Chondrocyte (in vitro differentiated cells): ENCODE data around the gene DPP6. TPM values are rescaled to one million over a fixed set of nuclear protein-coding genes. Genes with fewer than 3 reads are reported as not detected.

Source experiments
- DNase-seq: peaks from one replicate; pipeline ENCODE4 v3.0.0; 2021; ENCODE audit warnings: mixed read lengths, low spot score
- H3K27ac Mint-ChIP-seq: one replicate; pipeline ENCODE4 v1.8.0; 2021; ENCODE audit warnings: mild to moderate bottlenecking, moderate library complexity, mixed read lengths; ENCODE audit not compliant: unreplicated experiment
- H3K27me3 Mint-ChIP-seq: 2 replicates; pipeline ENCODE4 v1.8.0; 2021; ENCODE audit warnings: low read depth, mixed read lengths
- H3K36me3 Mint-ChIP-seq: 2 replicates; pipeline ENCODE4 v1.8.0; 2021; ENCODE audit warnings: low read depth, mixed read lengths
- H3K4me1 Mint-ChIP-seq: 2 replicates; pipeline ENCODE4 v1.8.0; 2021; ENCODE audit warnings: low read depth, mild to moderate bottlenecking, mixed read lengths
- H3K4me3 Mint-ChIP-seq: one replicate; pipeline ENCODE4 v1.8.0; 2021; ENCODE audit warnings: mild to moderate bottlenecking, moderate library complexity, mixed read lengths; ENCODE audit not compliant: unreplicated experiment
- H3K9me3 Mint-ChIP-seq: 2 replicates; pipeline ENCODE4 v1.8.0; 2021; ENCODE audit warnings: low read depth, mixed read lengths
- CTCF ChIP-seq: fragments of 200-600 bp; sonication (generic); IDR thresholded peaks from 2 replicates; pipeline ENCODE4 v1.5.0; 2021; ENCODE audit warnings: antibody characterized with exemption, mild to moderate bottlenecking, moderate library complexity
- total RNA-seq: library from RNA; stranded (reverse); gene quantifications from 3 replicates; pipeline ENCODE4 v1.2.1, GENCODE V29; 2021

DPP6 gene
- total RNA-seq, 1 donor from 2014 or later: not detected

- no peak for DNase-seq
- peaks cover 69% of the 10 kb centered on the region for H3K9me3 Mint-ChIP-seq
- no peak overlapping the region for H3K4me3 Mint-ChIP-seq
Measured at GRCh38 chr7:154195266-154195665, 143.1 kb downstream of the DPP6 start.

GRCh38 chr7:154198481-154198880, 146.3 kb downstream of the DPP6 start:
- DNase-seq: no peak
- no peak overlapping the region for H3K4me3 Mint-ChIP-seq
- H3K36me3 Mint-ChIP-seq: no peaks in the 10 kb centered on the region
- H3K4me1 Mint-ChIP-seq: no peaks in the 10 kb centered on the region
- H3K9me3 Mint-ChIP-seq: peaks cover 54% of the 10 kb centered on the region
- no peak for TF ChIP-seq CTCF
- no peak overlapping the region for H3K27ac Mint-ChIP-seq
- H3K27me3 Mint-ChIP-seq: no peaks in the 10 kb centered on the region

More at GRCh38 chr7:154195266-154195665, 143.1 kb downstream of the DPP6 start:
- TF ChIP-seq CTCF: no peak
- Mint-ChIP-seq H3K4me1 (no peaks in the 10 kb centered on the region), H3K36me3 (no peaks in the 10 kb centered on the region), H3K27me3 (no peaks in the 10 kb centered on the region), H3K27ac (no peak overlapping the region)

GRCh38 chr7:154200241-154200640, 148.0 kb downstream of the DPP6 start:
- H3K4me3 Mint-ChIP-seq: no peak overlapping the region
- DNase-seq: no peak
- no peaks in the 10 kb centered on the region for H3K36me3 Mint-ChIP-seq
- no peak overlapping the region for H3K27ac Mint-ChIP-seq
- no peaks in the 10 kb centered on the region for H3K27me3 Mint-ChIP-seq
- H3K4me1 Mint-ChIP-seq: no peaks in the 10 kb centered on the region
- peaks cover 56% of the 10 kb centered on the region for H3K9me3 Mint-ChIP-seq
- no peak for TF ChIP-seq CTCF

- DNase-seq: no peak
- no peak overlapping the region for H3K27ac Mint-ChIP-seq
Measured at GRCh38 chr7:154202002-154202401, 149.8 kb downstream of the DPP6 start.

GRCh38 chr7:154204046-154204445, 151.8 kb downstream of the DPP6 start:
- peaks cover 55% of the 10 kb centered on the region for H3K9me3 Mint-ChIP-seq

More at GRCh38 chr7:154202002-154202401, 149.8 kb downstream of the DPP6 start:
- Mint-ChIP-seq H3K4me3 (no peak overlapping the region), H3K36me3 (no peaks in the 10 kb centered on the region), H3K9me3 (peaks cover 55% of the 10 kb centered on the region), H3K27me3 (no peaks in the 10 kb centered on the region), H3K4me1 (no peaks in the 10 kb centered on the region)
- TF ChIP-seq CTCF: no peak

More at GRCh38 chr7:154204046-154204445, 151.8 kb downstream of the DPP6 start:
- Mint-ChIP-seq H3K4me1 (no peaks in the 10 kb centered on the region), H3K27me3 (no peaks in the 10 kb centered on the region), H3K4me3 (no peak overlapping the region), H3K27ac (no peak overlapping the region), H3K36me3 (no peaks in the 10 kb centered on the region)
- no peak for TF ChIP-seq CTCF
- DNase-seq: no peak
